Dermis blood vessel endothelial cell (primary cell): ENCODE results near the gene MAD1L1. TPM values are rescaled to one million over a fixed set of nuclear protein-coding genes. Genes with fewer than 3 reads are reported as not detected.
A peak's percentile ranks its signal among the peaks of the same experiment; 100 is the strongest.

Experiments used
- DNase-seq: peaks from one replicate; pipeline ENCODE4 v3.0.0; 2010
- total RNA-seq: library from RNA; depleted of rRNA; stranded (reverse); fragments of >200 nt; gene quantifications from 2 replicates; pipeline ENCODE4 v1.2.3, GENCODE V29; 2014

The MAD1L1 gene
- total RNA-seq, 1 donor from 2014 or later: 53.3 TPM

DNA sequence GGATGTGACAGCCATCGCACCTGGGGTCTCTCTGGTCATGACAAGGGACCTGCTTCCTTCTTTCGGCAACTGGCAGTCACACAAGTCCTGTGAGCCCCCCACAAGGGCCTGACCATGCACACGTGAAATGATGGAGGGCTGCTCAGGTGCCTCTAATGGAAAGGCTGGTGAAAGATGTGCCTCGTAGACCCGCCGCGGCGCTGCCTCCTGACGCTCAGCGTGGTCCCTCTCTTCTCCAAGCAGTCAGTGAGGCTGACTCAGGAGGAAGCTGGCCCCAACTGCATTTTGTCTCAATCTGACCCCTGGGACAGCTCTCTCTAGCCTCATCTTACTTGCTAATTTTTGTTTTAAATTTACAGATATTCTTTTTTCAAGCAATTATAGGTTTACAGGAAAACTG lies 100.9 kb downstream of the MAD1L1 start:
- no peak for DNase-seq

DNA sequence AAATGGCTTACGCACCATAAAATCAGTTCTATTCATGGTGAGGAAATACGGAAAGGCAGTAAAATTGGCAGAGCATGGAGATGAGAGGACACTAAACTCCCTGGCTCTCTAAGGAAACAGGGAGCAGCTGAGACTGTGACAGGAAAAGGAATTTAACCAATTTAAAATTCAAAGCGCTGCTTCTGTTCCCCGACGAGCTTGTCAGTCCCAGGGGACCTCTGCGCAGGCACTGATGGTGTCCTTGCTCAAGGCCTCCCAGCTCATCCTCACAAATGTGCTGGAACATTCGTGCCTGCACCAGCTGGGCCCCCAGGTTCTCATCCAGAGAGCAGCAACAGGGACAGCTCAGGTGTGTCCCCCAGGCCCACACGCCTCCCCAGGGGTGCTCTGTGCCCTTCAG lies 101.4 kb downstream of the MAD1L1 start:
- no peak for DNase-seq

DNA sequence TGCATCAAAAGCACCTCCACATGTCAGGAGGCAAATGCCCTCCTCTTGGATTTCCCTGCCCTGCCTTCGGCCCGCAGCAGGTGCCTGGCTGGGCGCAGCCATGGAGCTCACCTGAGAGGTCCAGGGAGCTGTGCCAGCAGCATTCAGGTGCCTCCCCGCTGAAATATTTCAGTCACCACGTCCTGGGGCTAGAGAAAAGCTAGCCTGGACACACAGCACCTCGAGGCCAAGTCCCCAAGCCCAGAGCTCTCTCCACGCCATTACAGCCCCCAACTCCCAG lies 102.7 kb downstream of the MAD1L1 start:
- no peak for DNase-seq

DNA sequence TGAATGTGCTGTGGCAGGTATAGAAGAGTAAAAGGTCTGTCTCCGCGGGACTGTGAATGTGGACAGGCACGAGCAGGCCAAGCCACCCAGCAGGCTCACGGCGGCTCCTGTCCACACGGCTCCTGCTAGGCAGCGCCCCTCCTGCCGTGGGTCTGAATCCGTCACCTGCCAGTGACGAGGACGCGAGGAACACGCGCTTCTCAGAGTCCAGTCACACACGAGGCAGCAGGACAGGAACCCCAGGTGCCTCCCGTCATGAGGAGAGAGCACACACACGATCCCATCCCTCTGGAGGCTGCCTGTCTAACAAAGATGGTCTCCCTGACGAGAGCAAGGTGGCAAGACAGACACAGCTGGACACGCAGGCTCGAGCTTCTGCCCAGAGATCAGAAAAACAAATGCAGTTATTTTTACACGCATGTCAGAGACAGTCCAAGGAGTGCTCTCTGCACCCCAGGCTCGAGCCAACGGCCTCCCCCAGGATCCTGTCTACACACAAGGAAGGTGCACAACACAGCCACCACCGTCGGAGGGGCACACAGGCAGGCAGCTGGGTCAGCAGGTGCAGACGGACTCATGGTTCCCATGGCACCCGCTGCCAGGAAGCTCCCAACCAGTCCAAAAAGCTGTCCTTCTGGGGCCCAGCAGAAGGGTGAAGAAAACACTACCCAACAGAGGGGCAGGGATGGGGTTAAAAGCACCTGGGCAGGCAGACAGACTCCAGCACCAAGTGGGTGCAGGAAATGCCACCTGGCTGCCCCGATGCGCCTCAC lies 103.2 kb downstream of the MAD1L1 start:
- DNase-seq: no peak

DNA sequence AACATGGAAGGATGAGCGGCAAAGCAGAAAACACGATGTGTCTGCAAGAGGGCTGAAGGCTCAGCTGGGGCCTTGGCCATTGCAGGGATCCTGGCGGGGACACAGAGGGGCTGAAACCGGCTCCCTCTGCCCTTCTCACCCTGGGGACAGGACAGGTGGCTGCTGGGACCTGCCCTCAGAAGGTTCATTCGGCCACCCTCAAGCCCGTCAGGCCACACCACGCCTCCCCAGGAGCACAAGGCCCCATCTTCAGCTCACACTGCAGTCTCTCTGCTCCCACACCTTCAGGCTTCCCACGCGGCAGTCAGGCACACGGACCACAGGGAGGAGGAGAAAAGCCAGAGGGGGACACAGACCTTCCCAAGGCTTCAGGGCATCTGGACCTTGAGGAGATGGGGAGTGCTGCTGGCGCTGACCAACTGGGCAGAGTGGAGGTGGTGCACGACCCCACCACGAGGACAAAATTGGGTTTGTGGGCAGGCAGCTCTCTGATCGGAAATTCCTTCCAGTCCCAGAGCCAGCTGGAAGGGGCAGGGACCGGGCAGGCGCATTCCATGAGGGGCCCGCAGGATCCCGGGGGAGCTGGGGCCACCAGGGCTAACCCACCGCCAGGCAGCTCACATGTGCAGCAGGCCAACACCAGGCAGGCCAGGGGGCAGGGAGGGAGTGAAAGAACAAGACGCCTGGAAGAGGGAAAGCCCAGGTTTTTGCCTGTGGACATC lies 104.0 kb downstream of the MAD1L1 start:
- DNase-seq: no peak

DNA sequence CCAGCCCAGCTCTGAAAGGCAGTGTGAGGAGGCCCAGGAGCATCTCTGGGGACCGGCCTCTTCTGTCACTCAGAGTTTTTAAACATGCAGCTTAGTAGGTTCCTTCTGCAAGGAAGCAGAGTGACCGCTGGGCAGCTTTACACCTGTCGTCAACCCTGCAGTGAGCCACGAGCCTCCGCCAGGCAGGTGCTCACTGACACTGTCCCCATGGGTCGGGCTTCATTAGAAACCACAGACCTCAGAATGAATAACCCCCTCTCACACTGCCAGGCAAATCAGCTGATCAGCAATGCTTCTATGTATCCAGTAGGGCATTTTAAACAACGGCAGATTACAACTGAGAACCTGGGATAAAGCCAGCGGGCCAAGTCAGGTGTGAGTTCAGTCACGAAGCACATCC lies 106.1 kb downstream of the MAD1L1 start:
- DNase-seq: no peak

DNA sequence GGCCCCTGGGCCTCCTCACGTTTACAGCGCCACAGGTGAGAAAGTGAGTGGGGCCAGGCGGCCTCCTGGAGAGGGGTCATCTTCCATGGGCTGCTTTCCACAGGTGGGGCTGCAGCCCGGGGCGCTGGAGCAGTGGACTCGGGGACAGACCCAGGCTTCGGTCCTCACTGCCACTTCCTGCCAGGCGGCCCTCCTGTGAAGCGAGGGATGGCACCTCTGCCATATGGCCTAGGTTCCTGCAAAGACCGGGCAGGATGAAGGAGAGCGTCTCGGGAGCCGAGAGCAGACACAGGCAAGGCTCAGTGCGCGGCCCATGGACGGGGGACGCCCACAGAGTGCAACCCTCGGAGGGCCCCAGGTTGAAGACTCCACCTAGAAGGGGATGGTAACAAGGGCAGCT lies 106.8 kb downstream of the MAD1L1 start:
- no peak for DNase-seq

DNA sequence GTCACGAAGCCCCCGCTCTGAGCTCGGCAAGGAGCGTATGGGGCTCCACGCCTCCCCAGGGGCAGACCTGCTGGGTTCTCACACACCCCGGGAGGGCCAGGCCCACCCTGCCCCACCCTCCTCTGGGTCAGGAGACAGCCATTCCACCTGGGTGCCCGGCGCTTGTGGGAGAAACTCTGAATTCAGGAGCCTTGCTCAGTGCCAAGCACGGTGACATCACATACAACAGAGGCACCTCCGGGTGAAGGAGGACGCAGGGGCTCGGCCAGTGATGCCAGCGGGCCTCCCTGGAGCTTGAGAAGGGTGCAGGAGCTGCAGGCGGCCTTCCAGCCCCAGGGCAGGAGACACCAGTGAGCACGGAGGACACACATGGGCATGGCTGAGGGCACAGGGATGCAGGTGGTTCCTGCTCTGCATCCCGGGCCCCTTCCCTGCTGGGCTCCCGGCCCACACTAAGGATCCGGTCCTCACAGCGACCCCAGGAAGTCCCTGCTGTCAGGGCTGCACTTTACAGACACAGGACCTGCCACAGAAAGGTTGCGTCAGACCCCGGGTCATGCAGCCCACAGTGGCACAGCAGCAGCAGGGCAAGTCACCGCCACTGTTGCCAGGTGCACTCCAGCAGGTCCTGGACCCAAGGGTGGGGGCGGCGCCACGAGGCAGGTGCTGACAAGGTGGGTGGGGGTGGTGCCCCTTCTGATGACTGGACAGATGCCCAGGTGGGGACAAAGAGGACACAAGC lies 108.0 kb downstream of the MAD1L1 start:
- DNase-seq: no peak

DNA sequence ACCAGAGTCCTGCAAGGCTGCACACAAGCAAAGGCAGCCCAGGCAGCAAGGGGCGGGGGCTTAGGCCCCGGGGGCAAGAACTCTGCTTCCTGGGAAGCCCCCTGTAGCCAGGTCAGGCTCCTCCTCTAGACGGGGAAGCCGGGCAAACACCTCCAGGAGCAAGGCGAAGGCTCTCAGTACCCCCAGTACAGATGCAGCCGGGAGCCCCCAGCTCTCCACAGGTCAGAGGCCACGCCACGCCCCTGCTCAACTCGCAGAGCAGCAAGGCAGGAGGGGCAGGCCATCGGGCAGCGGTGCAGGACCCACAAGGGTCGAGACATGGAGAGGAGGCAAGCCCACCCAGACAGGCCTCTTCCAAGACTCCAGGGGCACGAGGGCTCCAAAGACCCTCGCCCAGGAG lies 108.8 kb downstream of the MAD1L1 start:
- DNase-seq: no peak

DNA sequence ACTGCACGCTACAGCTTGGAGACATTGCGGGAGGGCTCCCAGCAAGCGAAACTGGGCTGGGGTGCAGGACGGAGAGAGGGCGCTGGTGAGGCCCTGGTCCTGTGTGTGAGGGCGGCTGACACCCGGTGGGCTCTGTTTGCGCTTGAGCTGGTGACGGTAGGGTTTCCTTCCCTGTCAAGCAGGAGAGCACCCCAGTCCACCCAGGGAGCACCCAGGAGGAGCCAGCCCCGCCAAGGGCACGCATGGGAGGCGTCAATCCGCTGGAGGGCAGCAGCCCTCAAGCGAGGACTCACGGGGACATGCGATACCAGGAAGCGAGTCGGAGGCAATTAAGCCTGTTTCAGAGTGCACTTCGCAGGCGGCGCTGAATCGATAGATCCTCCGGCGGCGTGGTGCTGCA lies 109.4 kb downstream of the MAD1L1 start:
- DNase-seq: no peak

DNA sequence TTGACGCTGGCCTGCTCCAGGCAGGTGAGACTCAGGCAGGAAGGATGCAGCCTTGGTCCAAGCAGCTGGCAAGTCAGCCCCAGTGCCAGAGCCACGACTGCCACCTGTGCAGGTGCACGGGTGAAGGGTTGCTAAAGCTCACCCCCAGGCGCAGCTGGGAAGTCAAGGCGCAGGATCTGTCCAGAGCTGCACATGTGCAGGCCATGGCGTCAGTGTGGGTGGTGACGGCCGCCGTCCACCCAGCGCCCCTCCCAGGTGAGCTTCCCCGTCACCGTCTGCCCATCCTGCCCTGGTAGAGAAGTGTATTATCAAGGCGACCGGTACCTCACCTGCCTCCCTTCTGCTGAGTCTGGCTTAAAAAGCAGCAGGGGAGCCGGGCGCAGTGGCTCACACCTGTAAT lies 110.1 kb downstream of the MAD1L1 start:
- no peak for DNase-seq

DNA sequence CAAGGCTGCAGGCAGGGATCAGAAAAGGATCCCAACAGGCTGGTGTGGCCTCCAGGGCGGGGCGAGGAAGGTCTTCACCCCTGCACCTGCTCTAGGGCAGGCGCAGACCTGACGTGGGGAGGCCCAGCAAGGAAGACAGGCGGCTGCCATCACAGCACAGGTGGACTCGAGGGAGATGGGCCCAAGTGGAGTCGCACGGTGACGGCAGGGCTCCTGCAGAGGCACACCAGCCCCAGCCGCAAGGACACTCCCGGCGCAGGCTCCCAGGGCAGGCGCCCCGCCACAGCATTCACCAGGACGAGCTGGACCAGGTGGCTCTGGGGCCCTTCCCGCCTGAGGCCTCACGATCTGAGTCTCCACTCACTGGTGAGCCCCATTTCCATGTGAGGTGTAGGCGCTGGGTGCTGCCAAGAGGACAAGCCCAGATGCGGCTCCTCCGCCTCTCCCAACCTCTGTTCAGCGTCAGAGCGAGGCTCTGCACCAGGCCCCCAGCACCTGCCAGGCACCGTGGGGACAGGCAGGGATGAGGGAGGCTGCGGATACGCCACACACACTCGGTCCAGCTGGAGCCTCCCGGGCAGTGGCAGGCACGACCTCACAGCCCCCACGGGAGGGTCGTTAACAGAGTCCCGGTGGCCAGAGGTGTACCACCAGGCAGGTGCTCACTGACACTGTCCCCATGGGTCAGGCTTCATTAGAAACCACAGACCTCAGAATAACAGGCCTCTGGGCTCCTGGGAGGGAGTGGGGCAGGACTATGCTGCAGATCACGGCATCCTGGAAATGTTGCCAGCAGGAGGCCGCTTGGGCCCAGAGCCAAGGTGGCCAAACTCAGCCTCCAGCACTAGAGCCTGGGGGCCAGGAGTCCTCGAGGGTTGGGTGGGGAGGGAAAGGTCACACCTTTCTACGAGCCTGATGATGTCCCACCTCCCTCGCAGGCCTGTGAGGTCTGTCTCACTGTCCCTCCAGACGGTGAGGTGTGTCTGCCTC lies 111.6 kb downstream of the MAD1L1 start:
- DNase-seq: peak; percentile 42

DNA sequence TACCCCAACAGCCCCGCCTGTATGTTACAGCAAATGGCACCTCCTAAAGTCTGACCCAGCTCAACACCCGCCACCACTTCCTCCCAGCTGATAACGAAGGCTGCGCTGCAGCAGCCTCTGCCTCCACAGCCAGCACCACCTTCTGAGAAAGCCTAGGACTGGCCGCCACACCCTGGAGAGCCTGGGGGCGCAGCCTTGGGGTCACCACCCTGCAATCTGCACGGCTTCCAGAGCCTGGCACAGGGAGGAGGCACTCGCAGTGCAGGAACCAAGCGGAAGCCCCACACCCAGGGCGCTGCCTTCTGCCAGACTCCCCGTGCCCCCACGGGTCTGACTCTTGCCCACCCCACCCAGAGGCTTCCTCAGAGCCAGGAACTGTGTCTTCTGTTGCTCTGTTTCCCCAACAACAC lies 112.5 kb downstream of the MAD1L1 start:
- no peak for DNase-seq

DNA sequence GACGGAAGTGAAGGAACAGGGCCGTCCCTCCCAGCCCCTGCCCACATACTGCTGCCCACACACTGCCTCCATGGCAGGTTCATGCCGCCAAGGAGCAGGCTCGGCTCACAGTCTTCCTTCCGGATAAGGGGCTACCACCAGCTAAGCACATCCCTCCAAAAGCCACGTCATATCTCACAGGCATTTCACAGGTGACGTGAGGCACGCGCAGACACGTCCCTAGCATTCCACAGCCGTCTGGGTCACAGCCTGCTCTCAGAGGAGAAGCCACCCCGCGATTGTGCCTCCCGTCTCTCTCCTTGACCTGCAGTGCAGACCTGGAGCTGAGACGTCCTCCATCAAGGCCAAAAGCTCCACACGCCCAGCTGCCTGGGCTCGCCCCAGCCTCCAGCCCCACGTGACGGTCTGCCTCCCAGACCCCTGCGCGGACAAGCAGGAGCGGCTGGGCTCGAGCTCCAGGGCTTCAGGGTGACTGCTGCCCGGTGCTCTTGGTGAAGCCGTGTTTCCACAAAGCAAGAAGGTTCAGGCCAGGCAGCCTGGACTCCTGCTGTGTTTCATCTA lies 114.0 kb downstream of the MAD1L1 start:
- DNase-seq: no peak

DNA sequence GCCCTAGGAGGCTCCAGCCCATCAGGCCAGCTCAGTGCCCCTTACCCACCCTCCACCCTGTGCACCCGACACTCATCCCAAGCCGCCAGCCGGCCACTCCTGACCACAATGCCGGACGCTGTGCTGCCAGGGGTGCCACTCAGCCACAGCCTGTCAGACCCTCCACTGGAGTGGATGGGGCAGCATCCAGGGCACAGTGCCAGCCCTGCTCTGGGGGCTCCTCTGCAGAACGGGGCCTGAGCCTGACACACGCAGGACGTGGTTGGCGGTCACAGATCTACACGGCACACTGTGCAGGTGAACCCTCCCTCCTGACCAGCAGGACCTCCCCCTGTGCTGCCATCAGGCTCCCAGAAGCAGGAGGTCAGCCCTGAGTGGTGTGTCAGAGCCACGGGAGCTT lies 114.7 kb downstream of the MAD1L1 start:
- DNase-seq: no peak

DNA sequence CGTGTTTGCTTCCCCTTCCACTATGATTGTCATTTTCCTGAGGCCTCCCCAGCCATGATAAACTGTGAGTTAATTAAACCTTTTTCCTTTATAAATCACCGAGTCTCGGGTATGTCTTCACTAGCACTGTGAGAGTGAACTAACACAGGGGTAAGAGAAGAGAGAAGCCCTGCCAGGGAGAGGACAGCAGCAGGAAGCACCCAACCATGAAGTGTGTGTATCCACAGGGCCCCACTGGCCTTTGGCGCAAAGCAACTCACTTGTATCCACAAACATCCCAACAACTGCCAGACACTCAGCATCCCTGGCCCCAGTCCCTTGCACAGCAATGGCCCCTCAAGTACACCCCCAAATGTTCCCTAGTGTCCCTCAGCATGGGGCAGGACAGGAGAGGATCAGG lies 115.1 kb downstream of the MAD1L1 start:
- DNase-seq: no peak

DNA sequence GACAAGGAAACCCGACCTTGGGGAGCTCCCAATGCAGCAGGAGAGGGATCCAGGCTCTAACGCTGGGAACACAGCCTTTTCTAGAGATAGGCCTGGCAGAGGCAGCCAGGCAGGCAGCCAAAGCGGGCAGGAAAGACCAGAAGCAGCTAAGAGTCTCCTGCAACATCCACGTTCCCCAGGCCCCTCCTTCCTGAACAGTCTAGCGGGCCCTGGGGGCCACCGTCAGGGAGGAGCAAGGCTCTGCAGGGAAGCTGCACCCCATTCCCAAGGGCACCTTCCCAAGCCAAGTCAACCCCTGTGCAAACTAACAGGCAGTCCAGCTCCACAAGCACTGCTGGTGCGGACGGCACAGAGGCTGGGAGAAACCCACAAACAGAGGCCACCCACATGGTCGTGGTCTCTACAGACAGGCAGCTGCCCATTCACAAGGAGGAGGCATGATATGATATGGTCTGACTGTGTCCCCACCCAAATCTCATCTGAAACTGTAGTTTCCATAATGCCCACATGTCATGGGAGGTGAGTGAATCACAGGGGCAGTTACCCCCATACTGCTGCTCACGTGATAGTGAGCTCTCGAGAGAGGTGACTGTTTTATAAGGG lies 115.7 kb downstream of the MAD1L1 start:
- peak; percentile 53 for DNase-seq

DNA sequence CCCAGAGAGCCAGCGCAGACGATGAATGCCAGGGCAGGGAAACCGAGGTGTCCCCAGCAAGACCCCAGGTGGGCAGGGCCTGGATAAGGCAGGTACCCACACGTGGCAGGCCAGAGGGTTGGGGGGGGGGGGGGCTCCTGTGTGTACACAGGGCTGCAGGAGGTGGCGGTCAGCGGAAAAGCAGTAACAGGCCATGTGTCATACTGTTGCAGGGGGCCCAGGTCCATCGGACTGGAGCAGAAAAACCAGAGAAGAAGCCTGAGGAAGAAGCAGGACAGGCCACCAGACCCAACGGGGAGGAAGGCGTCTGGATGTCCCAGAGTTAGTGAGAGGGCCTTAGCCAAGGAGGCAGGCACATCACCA lies 116.3 kb downstream of the MAD1L1 start:
- no peak for DNase-seq

DNA sequence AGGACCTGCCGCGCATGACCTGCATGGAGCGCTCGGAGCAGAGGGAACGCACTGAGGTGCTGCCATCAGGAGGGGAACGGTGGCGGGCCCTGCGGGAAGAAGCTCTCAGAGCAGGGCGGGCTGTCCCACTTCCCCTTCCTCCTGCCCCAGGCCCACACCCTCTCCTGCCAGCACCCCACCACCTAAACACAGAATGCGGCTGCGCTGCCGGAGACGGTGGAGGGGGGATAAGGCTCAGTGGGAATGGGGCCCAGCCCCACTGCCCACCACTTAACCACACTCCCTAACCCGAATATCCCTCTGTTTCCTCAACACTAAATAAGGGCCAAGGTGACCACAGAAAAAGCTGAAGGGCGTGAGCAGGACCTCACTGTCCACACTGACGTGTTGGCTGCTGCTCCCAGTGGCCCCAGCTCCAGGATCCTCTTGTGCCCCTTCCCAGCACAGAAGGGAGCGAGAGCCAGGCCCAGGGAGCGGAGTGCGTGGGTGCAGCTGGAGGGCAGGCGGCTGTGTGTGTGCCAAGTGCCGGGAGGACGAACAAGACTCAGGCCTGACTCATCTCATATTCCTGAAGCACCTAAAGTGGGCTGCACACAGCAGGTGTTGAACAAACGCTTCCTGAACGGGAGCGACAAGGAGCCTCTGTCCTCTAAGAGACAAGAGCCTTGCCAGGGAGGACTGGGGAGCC lies 116.8 kb downstream of the MAD1L1 start:
- peak; percentile 47 for DNase-seq

DNA sequence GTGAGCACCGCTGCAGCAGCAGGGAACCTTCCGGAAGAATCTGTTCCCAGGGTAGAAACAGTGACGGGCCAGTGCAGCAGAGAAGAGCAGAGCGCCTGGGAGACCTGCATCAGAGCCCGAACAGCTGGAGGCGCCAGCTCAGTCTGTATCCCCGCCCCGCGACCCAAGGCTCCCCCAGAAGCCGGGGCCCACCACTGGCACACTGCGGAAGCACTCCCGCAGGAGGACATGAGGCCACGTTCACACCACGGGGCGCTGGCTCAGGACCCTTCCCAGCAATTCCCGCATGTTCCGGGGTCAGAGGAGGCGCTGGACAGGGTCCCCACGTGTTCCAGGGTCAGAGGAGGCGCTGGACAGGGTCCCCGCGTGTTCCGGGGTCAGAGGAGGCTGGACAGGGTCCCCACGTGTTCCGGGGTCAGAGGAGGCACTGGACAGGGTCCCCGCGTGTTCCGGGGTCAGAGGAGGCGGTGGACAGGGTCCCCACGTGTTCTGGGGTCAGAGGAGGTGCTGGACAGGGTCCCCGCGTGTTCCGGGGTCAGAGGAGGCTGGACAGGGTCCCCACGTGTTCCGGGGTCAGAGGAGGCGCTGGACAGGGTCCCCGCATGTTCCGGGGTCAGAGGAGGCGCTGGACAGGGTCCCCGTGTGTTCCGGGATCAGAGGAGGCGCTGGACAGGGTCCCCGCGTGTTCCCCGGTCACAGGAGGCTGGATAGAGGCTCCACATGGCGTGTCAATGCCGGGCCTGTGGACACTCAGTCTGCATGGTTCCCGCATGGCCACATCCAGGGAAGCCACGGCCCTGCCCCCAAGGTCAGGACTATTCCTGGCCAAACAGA lies 117.6 kb downstream of the MAD1L1 start:
- no peak for DNase-seq
